HepG2 (cell line): ENCODE measurements around the gene VEGFA. TPM values are rescaled to one million over a fixed set of nuclear protein-coding genes. Genes with fewer than 3 reads are reported as not detected.
A peak's percentile ranks its signal among the peaks of the same experiment; 100 is the strongest.

Experiments used
- ATAC-seq: fragments of 200-7000 bp; cut with Tn5 transposase; 3 replicates; pipeline ENCODE4 v1.9.1; 2020; ENCODE audit warnings: mild to moderate bottlenecking, moderate library complexity
- BruUV-seq: library from RNA; stranded (reverse); fragments of 400-500 nt; replicated peaks from 2 replicates; lab custom pipeline; 2021; lab: Mats Ljungman, UMichigan
- CTCF ChIA-PET: fragments of 300-600 bp; formaldehyde crosslinking; extraction: SDS; loops from one replicate; lab custom pipeline; 2021; ENCODE audit warnings: low total read pairs, inconsistent platforms, low intra/inter-chr PET ratio; lab: Yijun Ruan, JAX
- POLR2A ChIA-PET: fragments of 350-600 bp; sonication (Branson Sonifier 250); formaldehyde crosslinking; loops from one replicate; lab custom pipeline; 2020; ENCODE audit warnings: antibody characterized with exemption, inconsistent platforms; lab: Yijun Ruan, JAX
- DNase-seq: peaks from one replicate; pipeline ENCODE4 v3.0.0-alpha.2; 2015; ENCODE audit warnings: low spot score
- FAIRE-seq: peaks from 3 replicates; lab custom pipeline; 2011; peaks lifted over from hg19 to GRCh38; lab: Jason Lieb, UNC
- H2AFZ ChIP-seq: one replicate; pipeline ENCODE4 v1.6.1; 2011; ENCODE audit warnings: low read length, inconsistent platforms
- H3K27ac ChIP-seq: fragments of 300-600 bp; 3 replicates; pipeline ENCODE4 v1.8.0; 2011; ENCODE audit warnings: mixed run types, mild to moderate bottlenecking, mixed read lengths, low read length, inconsistent platforms; ENCODE audit not compliant: insufficient read depth; ENCODE audit errors: extremely low read length
- H3K27me3 ChIP-seq, 2 experiments: fragments of 200-600 bp in 1 of 2; 2 replicates in 1 of 2; 3 replicates in 1 of 2; pipeline versions ENCODE4 v1.6.0 to v1.8.0; 2011; ENCODE audit warnings: low read length in 2 of 2, mild to moderate bottlenecking in 2 of 2, moderate library complexity in 2 of 2, inconsistent platforms in 1 of 2; ENCODE audit not compliant: insufficient read depth in 2 of 2, control insufficient read depth in 1 of 2
- H3K36me3 ChIP-seq, 2 experiments: fragments of 200-600 bp in 1 of 2; replicated peaks in 1 of 2; 2 replicates in 1 of 2; 3 replicates in 1 of 2; pipeline versions ENCODE4 v1.5.1 to v1.8.0; 2011; ENCODE audit warnings: low read length in 2 of 2, inconsistent platforms in 1 of 2; ENCODE audit not compliant: insufficient read depth in 2 of 2, control insufficient read depth in 1 of 2
- H3K4me1 ChIP-seq: 2 replicates; pipeline ENCODE4 v1.5.1; 2012; ENCODE audit warnings: low read length, inconsistent platforms; ENCODE audit not compliant: insufficient read depth
- H3K4me2 ChIP-seq: 2 replicates; pipeline ENCODE4 v1.6.0; 2011; ENCODE audit warnings: low read depth, low read length, inconsistent platforms
- H3K4me3 ChIP-seq, 3 experiments: fragments of 200-600 bp in 1 of 3; sonication (generic), shearing (Covaris generic) in 1 of 3; replicated peaks in 1 of 3; 2 replicates each; pipeline ENCODE4 v1.5.1; 2011 to 2016; ENCODE audit warnings: low read length in 3 of 3, inconsistent platforms in 2 of 3, low read depth in 2 of 3, mild to moderate bottlenecking in 2 of 3, control low read depth in 1 of 3, mixed read lengths in 1 of 3; ENCODE audit not compliant: insufficient read depth in 1 of 3
- H3K79me2 ChIP-seq: one replicate; pipeline ENCODE4 v1.6.1; 2011; ENCODE audit warnings: low read length, inconsistent platforms; ENCODE audit not compliant: insufficient read depth
- H3K9ac ChIP-seq: 2 replicates; pipeline ENCODE4 v1.6.0; 2011; ENCODE audit warnings: mild to moderate bottlenecking, low read depth, low read length, inconsistent platforms; ENCODE audit not compliant: insufficient read depth
- H3K9me3 ChIP-seq: 2 replicates; pipeline ENCODE4 v1.5.1; 2012; ENCODE audit warnings: mild to moderate bottlenecking, low read length
- H4K20me1 ChIP-seq: 2 replicates; pipeline ENCODE4 v1.6.0; 2011; ENCODE audit warnings: inconsistent platforms, mild to moderate bottlenecking, low read length, moderate library complexity; ENCODE audit not compliant: insufficient read depth
- BORCS8-MEF2B ChIP-seq: sonication (generic); formaldehyde crosslinking; IDR thresholded peaks from 2 replicates; pipeline ENCODE4 v1.8.0; 2022; ENCODE audit warnings: mild to moderate bottlenecking, missing genetic modification reagents
- ETV6 ChIP-seq: sonication (generic); formaldehyde crosslinking; conservative IDR thresholded peaks from 2 replicates; pipeline ENCODE4 v1.4.0; 2020; ENCODE audit warnings: missing genetic modification reagents
- MAZ ChIP-seq, 2 experiments: sonication (generic) in 1 of 2; formaldehyde crosslinking in 1 of 2; IDR thresholded peaks; 2 replicates each; pipeline versions ENCODE4 v1.5.0 to v1.6.1; 2012 to 2020; ENCODE audit warnings: low read depth in 2 of 2, mild to moderate bottlenecking in 2 of 2, borderline replicate concordance in 1 of 2, improper control_type of control experiment in 1 of 2, low read length in 1 of 2, missing genetic modification reagents in 1 of 2, moderate library complexity in 1 of 2
- NCOA5 ChIP-seq: sonication (generic); formaldehyde crosslinking; IDR thresholded peaks from 2 replicates; pipeline ENCODE4 v1.4.0; 2020; ENCODE audit warnings: missing genetic modification reagents
- POLR2AphosphoS5 ChIP-seq: IDR thresholded peaks from 2 replicates; pipeline ENCODE4 v1.6.1; 2012; ENCODE audit warnings: low read depth, low read length
- SAFB2 ChIP-seq: sonication (generic); formaldehyde crosslinking; IDR thresholded peaks from 2 replicates; pipeline ENCODE4 v1.5.1; 2020; ENCODE audit warnings: missing genetic modification reagents, low read depth, mild to moderate bottlenecking, borderline replicate concordance
- SIX4 ChIP-seq: sonication (generic); formaldehyde crosslinking; IDR thresholded peaks from 2 replicates; pipeline ENCODE4 v1.4.0; 2020; ENCODE audit warnings: missing genetic modification reagents
- SPEN ChIP-seq: sonication (generic); formaldehyde crosslinking; IDR thresholded peaks from 2 replicates; pipeline ENCODE4 v1.5.1; 2020; ENCODE audit warnings: low read depth, mild to moderate bottlenecking, missing genetic modification reagents
- ZBTB3 ChIP-seq: sonication (generic); formaldehyde crosslinking; IDR thresholded peaks from 2 replicates; pipeline ENCODE4 v1.4.0; 2020; ENCODE audit warnings: low read depth, mild to moderate bottlenecking, moderate library complexity, missing genetic modification reagents, borderline replicate concordance
- ZBTB7A ChIP-seq: sonication (generic); formaldehyde crosslinking; IDR thresholded peaks from 2 replicates; pipeline ENCODE4 v1.8.0; 2022; ENCODE audit warnings: mild to moderate bottlenecking, missing genetic modification reagents
- ZC3H4 ChIP-seq: sonication (generic); formaldehyde crosslinking; IDR thresholded peaks from 2 replicates; pipeline ENCODE4 v1.4.0; 2020; ENCODE audit warnings: missing genetic modification reagents, borderline replicate concordance
- ZKSCAN8 ChIP-seq: IDR thresholded peaks from 2 replicates; pipeline ENCODE4 v1.6.1; 2016; ENCODE audit warnings: borderline replicate concordance, missing genetic modification reagents, missing compliant biosample characterization
- ZNF441 ChIP-seq: sonication (generic); formaldehyde crosslinking; IDR thresholded peaks from 2 replicates; pipeline ENCODE4 v1.7.0; 2021; ENCODE audit warnings: missing genetic modification reagents, borderline replicate concordance
- ZNF547 ChIP-seq: sonication (generic); formaldehyde crosslinking; IDR thresholded peaks from 2 replicates; pipeline ENCODE4 v1.5.1; 2020; ENCODE audit warnings: mild to moderate bottlenecking, missing genetic modification reagents
- ZNF615 ChIP-seq: sonication (generic); formaldehyde crosslinking; IDR thresholded peaks from 2 replicates; pipeline ENCODE4 v1.5.0; 2020; ENCODE audit warnings: mild to moderate bottlenecking, missing genetic modification reagents, borderline replicate concordance
- WGBS: methylation state at CpG from one replicate; pipeline ENCODE4 v1.1.6; 2017; ENCODE audit warnings: low lambda C conversion rate; 5-methylcytosine and 5-hydroxymethylcytosine counted together
- in situ Hi-C: cut with HindIII; loops from 2 replicates; pipeline ENCODE4 v1.10.0; 2017; ENCODE audit warnings: low pct_unique_long_range_greater_than_20kb; ENCODE audit not compliant: extremely low pct_ligation_motif_present
- intact Hi-C: fragments of 100-400 bp; cut with micrococcal nuclease; formaldehyde crosslinking; loops from one replicate; pipeline ENCODE4 v1.10.0; 2022; ENCODE audit not compliant: unreplicated experiment
- polyA plus RNA-seq, 8 experiments: library from polyadenylated mRNA; depleted of rRNA in 3 of 8; stranded (reverse) in 7 of 8; unstranded in 1 of 8; fragments of >200 nt; fragmentation: Illumina TruSeq in 4 of 8; extraction: Trizol in 4 of 8; gene quantifications; 2 replicates each; pipeline versions ENCODE4 v1.2.1 to v1.2.3, GENCODE V29; 2011 to 2016; ENCODE audit warnings: low read depth in 4 of 8, missing spikeins in 1 of 8, mixed read lengths in 1 of 8; ENCODE audit not compliant: insufficient read depth in 1 of 8
- total RNA-seq, 5 experiments: library from RNA; depleted of rRNA; stranded (reverse); fragments of >200 nt; fragmentation: Illumina TruSeq; extraction: Trizol; gene quantifications; 2 replicates each; pipeline ENCODE4 v1.2.3, GENCODE V29; 2016; ENCODE audit warnings: low read depth in 1 of 5
- TF ChIP-seq, protein P1 (sequence below): sonication (generic); formaldehyde crosslinking; IDR thresholded peaks from 2 replicates; pipeline ENCODE4 v1.8.0; 2022; ENCODE audit warnings: missing genetic modification reagents, low read depth, mild to moderate bottlenecking, borderline replicate concordance
- TF ChIP-seq, protein P2 (sequence below): sonication (generic); formaldehyde crosslinking; IDR thresholded peaks from 2 replicates; pipeline ENCODE4 v1.8.0; 2022; ENCODE audit warnings: mild to moderate bottlenecking, missing genetic modification reagents, borderline replicate concordance
- TF ChIP-seq, protein P3 (sequence below): sonication (generic); formaldehyde crosslinking; IDR thresholded peaks from 2 replicates; pipeline ENCODE4 v1.5.0; 2020; ENCODE audit warnings: missing genetic modification reagents

The VEGFA gene
- total and polyA plus RNA-seq, 2 of the 13 experiments (the other 11 are each of a cell fraction or from before 2014, with no cell fraction given), result 68.1 to 629 TPM

DNA sequence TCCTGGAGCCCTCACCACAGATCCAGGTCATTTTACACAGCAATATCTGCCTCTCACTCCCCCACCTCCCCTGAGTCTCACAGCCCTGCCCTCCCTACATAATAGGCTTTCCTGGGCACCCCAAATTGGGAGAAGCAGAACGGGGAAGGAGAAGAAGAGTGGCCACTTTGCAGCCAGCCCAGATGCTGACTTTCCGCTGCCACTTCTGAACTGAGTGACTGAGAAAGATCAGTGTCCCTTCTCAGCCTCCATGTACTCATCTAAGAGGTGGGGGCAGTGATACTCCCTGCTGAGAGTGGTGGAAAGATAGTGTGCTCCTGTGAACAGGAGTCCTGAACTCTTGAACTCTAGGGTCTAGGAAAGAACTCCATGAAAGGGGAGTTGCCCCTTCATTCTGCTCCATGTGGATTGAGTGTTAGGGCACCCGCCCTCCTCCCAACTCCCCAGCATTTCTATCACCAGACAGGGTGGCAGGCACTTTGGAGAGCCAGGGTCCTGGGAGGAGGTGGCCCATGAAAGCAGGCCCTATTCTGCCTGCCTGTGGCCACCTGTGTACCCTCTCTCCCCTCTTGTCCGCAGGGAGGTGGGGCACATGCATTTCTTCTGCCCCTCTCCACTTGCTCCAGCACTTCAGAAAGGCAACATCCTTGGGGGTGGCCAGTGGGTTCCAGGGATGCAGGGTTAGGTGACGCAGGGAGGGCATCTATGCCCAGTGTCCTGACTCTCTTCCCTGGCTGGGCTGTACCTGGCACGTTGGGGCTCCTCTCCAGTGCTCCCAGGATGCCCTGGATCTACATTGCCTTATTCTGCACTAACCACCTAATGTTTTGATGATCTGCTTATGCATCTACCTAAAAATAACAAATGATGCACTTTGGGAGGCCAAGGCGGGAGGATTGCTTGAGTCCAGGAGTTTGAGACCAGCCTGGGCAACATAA, 44.1 kb upstream of the VEGFA start:
- CTCF ChIA-PET, result interaction anchor here (3.2 to 3.6 kb wide), 2 partner anchors 227 to 348 kb away, joined by 22 to 23 read pairs; no protein-coding TSS in a partner anchor
- Histone ChIP-seq H3K27me3 (no peaks in the 10 kb centered on the region; a peak in 1 of 5 replicates), H3K4me2 (peak overlapping the region; percentile 70), H3K36me3 (no peaks in the 10 kb centered on the region), H3K9ac (no peak overlapping the region), H3K27ac (no peak overlapping the region), H3K79me2 (no peaks in the 10 kb centered on the region), H2AFZ (no peak overlapping the region), H3K4me1 (peaks cover 35% of the 10 kb centered on the region), H3K9me3 (no peaks in the 10 kb centered on the region), H4K20me1 (no peaks in the 10 kb centered on the region), H3K4me3 (peak overlapping the region in 1 of 3 experiments; percentile 63; a peak in 1 of 6 replicates)
- in situ Hi-C loops, result no loop called here
- 68% methylated on average over 7 of the region's 7 CpGs for WGBS
- peak; percentile 8 for ATAC-seq
- POLR2A ChIA-PET, result interaction anchor here (0.6 to 2.0 kb wide), 16 partner anchors 9 to 347 kb away, joined by 3 to 31 read pairs (median 4); partner anchors contain the start of genes GTPBP2, MAD2L1BP and VEGFA
- intact Hi-C loops, result loop anchor here (1.0 to 2.0 kb wide), 4 partner anchors 33 to 112 kb away; no protein-coding TSS in a partner anchor
- FAIRE-seq, result no peak
- no TSS peak for BruUV-seq
- DNase-seq, result no peak
- no peak for TF ChIP-seq ZBTB7A (CRISPR knock-in tag)
- no peak for TF ChIP-seq ZBTB3 (CRISPR knock-in tag)
- 0 out of 2 replicates have a peak, but pooled peaks have one; percentile 27 for TF ChIP-seq SAFB2 (CRISPR knock-in tag)
- no peak for TF ChIP-seq ZC3H4 (CRISPR knock-in tag)
- peak; percentile 29; the same call in 1 of the 2 replicates for TF ChIP-seq SPEN (CRISPR knock-in tag)
- no peak for TF ChIP-seq BORCS8-MEF2B (CRISPR knock-in tag)
- TF ChIP-seq ZNF615 (CRISPR knock-in tag), result 0 out of 2 replicates have a peak, but pooled peaks have one; percentile 64
- TF ChIP-seq, protein P1, sequence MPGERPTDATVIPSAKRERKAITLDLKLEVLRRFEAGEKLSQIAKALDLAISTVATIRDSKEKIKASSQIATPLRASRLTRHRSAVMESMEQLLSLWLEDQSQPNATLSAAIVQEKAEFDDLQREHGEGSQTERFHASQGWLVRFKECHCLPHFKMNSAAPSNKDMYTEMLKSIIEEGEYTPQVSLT (CRISPR knock-in tag), result no peak
- TF ChIP-seq, protein P2, sequence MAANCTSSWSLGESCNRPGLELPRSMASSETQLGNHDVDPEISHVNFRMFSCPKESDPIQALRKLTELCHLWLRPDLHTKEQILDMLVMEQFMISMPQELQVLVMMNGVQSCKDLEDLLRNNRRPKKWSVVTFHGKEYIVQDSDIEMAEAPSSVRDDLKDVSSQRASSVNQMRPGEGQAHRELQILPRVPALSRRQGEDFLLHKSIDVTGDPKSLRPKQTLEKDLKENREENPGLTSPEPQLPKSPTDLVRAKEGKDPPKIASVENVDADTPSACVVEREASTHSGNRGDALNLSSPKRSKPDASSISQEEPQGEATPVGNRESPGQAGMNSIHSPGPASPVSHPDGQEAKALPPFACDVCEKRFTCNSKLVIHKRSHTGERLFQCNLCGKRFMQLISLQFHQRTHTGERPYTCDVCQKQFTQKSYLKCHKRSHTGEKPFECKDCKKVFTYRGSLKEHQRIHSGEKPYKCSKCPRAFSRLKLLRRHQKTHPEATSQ (CRISPR knock-in tag), result no peak
- TF ChIP-seq SIX4 (CRISPR knock-in tag), result no peak
- TF ChIP-seq MAZ (IDR thresholded peaks at IDR 0.05; ENCODE audit: borderline replicate concordance, low read depth, low read length), result no peak
- TF ChIP-seq MAZ (CRISPR knock-in tag; IDR thresholded peaks at IDR 0.05; ENCODE audit: low read depth), result no peak; the same call in 1 of the 2 replicates
- TF ChIP-seq, protein P3, sequence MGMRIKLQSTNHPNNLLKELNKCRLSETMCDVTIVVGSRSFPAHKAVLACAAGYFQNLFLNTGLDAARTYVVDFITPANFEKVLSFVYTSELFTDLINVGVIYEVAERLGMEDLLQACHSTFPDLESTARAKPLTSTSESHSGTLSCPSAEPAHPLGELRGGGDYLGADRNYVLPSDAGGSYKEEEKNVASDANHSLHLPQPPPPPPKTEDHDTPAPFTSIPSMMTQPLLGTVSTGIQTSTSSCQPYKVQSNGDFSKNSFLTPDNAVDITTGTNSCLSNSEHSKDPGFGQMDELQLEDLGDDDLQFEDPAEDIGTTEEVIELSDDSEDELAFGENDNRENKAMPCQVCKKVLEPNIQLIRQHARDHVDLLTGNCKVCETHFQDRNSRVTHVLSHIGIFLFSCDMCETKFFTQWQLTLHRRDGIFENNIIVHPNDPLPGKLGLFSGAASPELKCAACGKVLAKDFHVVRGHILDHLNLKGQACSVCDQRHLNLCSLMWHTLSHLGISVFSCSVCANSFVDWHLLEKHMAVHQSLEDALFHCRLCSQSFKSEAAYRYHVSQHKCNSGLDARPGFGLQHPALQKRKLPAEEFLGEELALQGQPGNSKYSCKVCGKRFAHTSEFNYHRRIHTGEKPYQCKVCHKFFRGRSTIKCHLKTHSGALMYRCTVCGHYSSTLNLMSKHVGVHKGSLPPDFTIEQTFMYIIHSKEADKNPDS (CRISPR knock-in tag), result no peak
- TF ChIP-seq POLR2AphosphoS5, result no peak
- 0 out of 2 replicates have a peak, but pooled peaks have one; percentile 15 for TF ChIP-seq ZNF441 (CRISPR knock-in tag)
- TF ChIP-seq ETV6 (CRISPR knock-in tag), result no peak
- TF ChIP-seq NCOA5 (CRISPR knock-in tag), result no peak
- no peak for TF ChIP-seq ZKSCAN8 (CRISPR knock-in tag)
- TF ChIP-seq ZNF547 (CRISPR knock-in tag), result no peak
